HG02588 (cell line): ENCODE data around the gene ZCCHC7.

Experiments used
- ATAC-seq: cut with Tn5 transposase; IDR thresholded peaks from one replicate; pipeline ENCODE4 v1.9.1; 2021; ENCODE audit warnings: mild to moderate bottlenecking, moderate library complexity; ENCODE audit not compliant: unreplicated experiment

The ZCCHC7 gene

GRCh38 chr9:37331871-37332270, 211.5 kb downstream of the ZCCHC7 start:
- ATAC-seq, result no peak

GRCh38 chr9:37332578-37332977, 212.2 kb downstream of the ZCCHC7 start:
- ATAC-seq, result no peak

- no peak for ATAC-seq
These were observed 212.9 kb downstream of the ZCCHC7 start for GRCh38 chr9:37333288-37333687.

- no peak for ATAC-seq
These were observed 214.9 kb downstream of the ZCCHC7 start for GRCh38 chr9:37335238-37335637.

GRCh38 chr9:37336150-37336549, 215.8 kb downstream of the ZCCHC7 start:
- no peak for ATAC-seq

GRCh38 chr9:37337301-37337890, 217.0 kb downstream of the ZCCHC7 start:
- ATAC-seq, result no peak

- ATAC-seq, result no peak
These were observed 217.8 kb downstream of the ZCCHC7 start for GRCh38 chr9:37338218-37338617.

GRCh38 chr9:37339923-37340322, 219.5 kb downstream of the ZCCHC7 start:
- no peak for ATAC-seq

GRCh38 chr9:37340961-37341360, 220.6 kb downstream of the ZCCHC7 start:
- no peak for ATAC-seq

GRCh38 chr9:37341704-37342103, 221.3 kb downstream of the ZCCHC7 start:
- no peak for ATAC-seq

- no peak for ATAC-seq
These were observed 222.1 kb downstream of the ZCCHC7 start for GRCh38 chr9:37342493-37342892.

GRCh38 chr9:37342895-37343294, 222.5 kb downstream of the ZCCHC7 start:
- ATAC-seq, result no peak

- ATAC-seq, result no peak
These were observed 223.3 kb downstream of the ZCCHC7 start for GRCh38 chr9:37343724-37344123.

GRCh38 chr9:37345038-37345437, 224.7 kb downstream of the ZCCHC7 start:
- ATAC-seq, result no peak

GRCh38 chr9:37348917-37349316, 228.5 kb downstream of the ZCCHC7 start:
- no peak for ATAC-seq

- ATAC-seq, result no peak
These were observed 230.3 kb downstream of the ZCCHC7 start for GRCh38 chr9:37350486-37351190.

- no peak for ATAC-seq
These were observed 233.4 kb downstream of the ZCCHC7 start for GRCh38 chr9:37353791-37354190.

- ATAC-seq, result no peak
These were observed 242.1 kb downstream of the ZCCHC7 start for GRCh38 chr9:37362430-37362829.

- no peak for ATAC-seq
These were observed 242.8 kb downstream of the ZCCHC7 start for GRCh38 chr9:37363124-37363523.

GRCh38 chr9:37364136-37364535, 243.8 kb downstream of the ZCCHC7 start:
- ATAC-seq, result no peak

- no peak for ATAC-seq
These were observed 244.5 kb downstream of the ZCCHC7 start for GRCh38 chr9:37364751-37365360.

- peak; percentile 37 for ATAC-seq
These were observed 249.3 kb downstream of the ZCCHC7 start for GRCh38 chr9:37369671-37370070.
